ENCODE results near the gene PTOV1.

- TF ChIP-seq CTCF (IDR thresholded peaks at IDR 0.05; ENCODE audit: low read length): no peak
- no peak for TF ChIP-seq EZH2 (IDR thresholded peaks at IDR 0.05; ENCODE audit: borderline replicate concordance, low read length)
Measured at GRCh38 chr19:49873129-49873521, 22.2 kb downstream of the PTOV1 start.

Measured in OCI-LY1 (cell line).